Natural killer cell (primary cell): Measurements from ENCODE around the gene MIDN. TPM values are rescaled to one million over a fixed set of nuclear protein-coding genes. Genes with fewer than 3 reads are reported as not detected.
"Not testable (repeated sequence)": the region's sequence is repeated elsewhere in the genome, so short reads cannot be mapped to it uniquely, and the experiment has no call there.

Experiments used
- ATAC-seq, 3 donors: fragments of 150-1000 bp in 2 of 3; fragments of 200-7000 bp in 1 of 3; cut with Tn5 transposase; 1 replicate in 1 of 3; 2 replicates in 2 of 3; pipeline ENCODE4 v1.10.0; 2021; ENCODE audit warnings: mild to moderate bottlenecking in 2 of 3, moderate library complexity in 2 of 3
- DNase-seq, 2 donors: peaks; one replicate each; pipeline versions ENCODE4 v3.0.0 to v3.0.0-alpha.2; 2013 to 2021; ENCODE audit warnings: mixed read lengths in 1 of 2
- H3K27ac ChIP-seq: one replicate; pipeline ENCODE4 v1.5.1; 2013; ENCODE audit warnings: mild to moderate bottlenecking, low read length
- H3K27me3 ChIP-seq: one replicate; pipeline ENCODE4 v1.6.1; 2013; ENCODE audit warnings: low read length; ENCODE audit not compliant: control insufficient read depth, insufficient read depth
- H3K36me3 ChIP-seq: one replicate; pipeline ENCODE4 v1.6.1; 2013; ENCODE audit warnings: low read length; ENCODE audit not compliant: control insufficient read depth, insufficient read depth
- H3K4me1 ChIP-seq: one replicate; pipeline ENCODE4 v1.6.1; 2013; ENCODE audit warnings: low read length; ENCODE audit not compliant: control insufficient read depth, insufficient read depth
- H3K4me3 ChIP-seq: one replicate; pipeline ENCODE4 v1.5.1; 2013; ENCODE audit warnings: low read length
- H3K9me3 ChIP-seq: one replicate; pipeline ENCODE4 v1.6.1; 2013; ENCODE audit warnings: low read length; ENCODE audit not compliant: control insufficient read depth, insufficient read depth
- H3K27ac Mint-ChIP-seq, 2 donors: one replicate each; pipeline ENCODE4 v1.8.0; 2022; ENCODE audit warnings: mild to moderate bottlenecking in 2 of 2, mixed read lengths in 2 of 2, moderate library complexity in 1 of 2
- H3K27me3 Mint-ChIP-seq, 2 donors: one replicate each; pipeline ENCODE4 v1.8.0; 2022; ENCODE audit warnings: low read depth in 2 of 2, mixed read lengths in 2 of 2
- H3K36me3 Mint-ChIP-seq: one replicate; pipeline ENCODE4 v1.8.0; 2022; ENCODE audit warnings: mixed read lengths
- H3K4me1 Mint-ChIP-seq, 2 donors: one replicate each; pipeline ENCODE4 v1.8.0; 2022; ENCODE audit warnings: mixed read lengths in 2 of 2
- H3K4me3 Mint-ChIP-seq: one replicate; pipeline ENCODE4 v1.8.0; 2022; ENCODE audit warnings: mild to moderate bottlenecking, moderate library complexity, mixed read lengths
- H3K9me3 Mint-ChIP-seq, 2 donors: one replicate each; pipeline ENCODE4 v1.8.0; 2022; ENCODE audit warnings: mixed read lengths in 2 of 2
- CTCF ChIP-seq: fragments of 200-600 bp; IDR thresholded peaks from one replicate; pipeline ENCODE4 v1.8.0; 2022; ENCODE audit warnings: antibody characterized with exemption
- WGBS: methylation state at CpG from one replicate; pipeline ENCODE4 v1.1.7; 2013; ENCODE audit warnings: missing lambda C conversion rate; ENCODE audit not compliant: insufficient coverage; 5-methylcytosine and 5-hydroxymethylcytosine counted together
- intact Hi-C: fragments of 100-400 bp; cut with micrococcal nuclease; formaldehyde crosslinking; loops from one replicate; pipeline ENCODE4 v1.14.2; 2022
- total RNA-seq, 4 donors: library from RNA; stranded (reverse); fragments of 120-200 nt in 1 of 4; gene quantifications; one replicate each; pipeline versions ENCODE4 v1.2.3 to v1.2.4, GENCODE V29; 2013 to 2022

The MIDN gene
- total RNA-seq, 3 donors from 2014 or later (not counting 1 experiment from before 2014, with no cell fraction given) = 296 to 367 (median 314) TPM

- Mint-ChIP-seq H3K27ac (no peak overlapping the region), H3K4me3 (no peak overlapping the region), H3K27me3 (no peaks in the 10 kb centered on the region), H3K4me1 (no peaks in the 10 kb centered on the region), H3K9me3 (no peaks in the 10 kb centered on the region), H3K36me3 (no peaks in the 10 kb centered on the region)
- ATAC-seq (no peak), DNase-seq (no peak)
- Histone ChIP-seq H3K4me1 (no peaks in the 10 kb centered on the region), H3K27ac (no peak overlapping the region), H3K27me3 (no peaks in the 10 kb centered on the region), H3K9me3 (no peaks in the 10 kb centered on the region), H3K4me3 (no peak overlapping the region), H3K36me3 (no peaks in the 10 kb centered on the region)
- intact Hi-C loops = no loop called here
- 85% methylated on average over 36 of the region's 36 CpGs for WGBS
- TF ChIP-seq CTCF = no peak
Measured at GRCh38 chr19:1302533-1303239, 54.3 kb downstream of the MIDN start.

GRCh38 chr19:1304197-1304924 is 56.0 kb downstream of the MIDN start:
- 95% methylated on average over 28 of the region's 28 CpGs for WGBS
- no peak overlapping the region for H3K4me3 Mint-ChIP-seq
- no peak overlapping the region for H3K27ac Mint-ChIP-seq
- Histone ChIP-seq H3K9me3 (no peaks in the 10 kb centered on the region), H3K4me1 (no peaks in the 10 kb centered on the region), H3K27ac (no peak overlapping the region), H3K4me3 (no peak overlapping the region), H3K27me3 (no peaks in the 10 kb centered on the region), H3K36me3 (no peaks in the 10 kb centered on the region)
- H3K36me3 Mint-ChIP-seq = no peaks in the 10 kb centered on the region
- intact Hi-C loops = no loop called here
- no peak for ATAC-seq
- no peak for DNase-seq
- no peaks in the 10 kb centered on the region for H3K9me3 Mint-ChIP-seq
- H3K27me3 Mint-ChIP-seq = no peaks in the 10 kb centered on the region
- no peaks in the 10 kb centered on the region for H3K4me1 Mint-ChIP-seq
- TF ChIP-seq CTCF = no peak

- H3K27me3 Mint-ChIP-seq, H3K36me3 Mint-ChIP-seq, H3K4me1 Mint-ChIP-seq, H3K4me3 ChIP-seq, H3K4me3 Mint-ChIP-seq, H3K36me3 ChIP-seq, H3K9me3 Mint-ChIP-seq, H3K27me3 ChIP-seq, H3K9me3 ChIP-seq, H3K27ac ChIP-seq, ATAC-seq, DNase-seq, H3K27ac Mint-ChIP-seq, intact Hi-C loops, H3K4me1 ChIP-seq: not testable (repeated sequence)
- 83% methylated on average over 9 of the region's 9 CpGs for WGBS
Measured at GRCh38 chr19:1305354-1305753, 57.0 kb downstream of the MIDN start.

- Mint-ChIP-seq H3K27ac (no peak overlapping the region), H3K27me3 (no peaks in the 10 kb centered on the region), H3K36me3 (no peaks in the 10 kb centered on the region), H3K4me3 (no peak overlapping the region), H3K4me1 (no peaks in the 10 kb centered on the region), H3K9me3 (no peaks in the 10 kb centered on the region)
- H3K27ac ChIP-seq = no peak overlapping the region
- no peaks in the 10 kb centered on the region for H3K4me1 ChIP-seq
- 92% methylated on average over 38 of the region's 38 CpGs for WGBS
- ATAC-seq (no peak), DNase-seq (no peak)
- H3K4me3 ChIP-seq = no peak overlapping the region
- H3K36me3 ChIP-seq = no peaks in the 10 kb centered on the region
- no peaks in the 10 kb centered on the region for H3K9me3 ChIP-seq
- intact Hi-C loops = no loop called here
- no peaks in the 10 kb centered on the region for H3K27me3 ChIP-seq
- no peak for TF ChIP-seq CTCF
Measured at GRCh38 chr19:1307320-1307719, 58.9 kb downstream of the MIDN start.
